HCT116 (cell line): ENCODE data around the gene ABHD16A. TPM values are rescaled to one million over a fixed set of nuclear protein-coding genes. Genes with fewer than 3 reads are reported as not detected.

Experiments used
- CBX3 ChIP-seq: IDR thresholded peaks from 2 replicates; pipeline ENCODE4 v1.6.1; 2012; ENCODE audit warnings: low read depth
- POLR2A ChIP-seq: IDR thresholded peaks from 2 replicates; pipeline ENCODE4 v1.7.0; 2011; ENCODE audit warnings: borderline replicate concordance; ENCODE audit not compliant: insufficient read depth, insufficient read length; ENCODE audit errors: extremely low read depth
- REST ChIP-seq: IDR thresholded peaks from 2 replicates; pipeline ENCODE4 v1.6.1; 2012; ENCODE audit warnings: low read depth
- TCF7L2 ChIP-seq: IDR thresholded peaks from 2 replicates; pipeline ENCODE4 v1.7.0; 2011; ENCODE audit warnings: borderline replicate concordance, inconsistent platforms; ENCODE audit not compliant: insufficient read depth, insufficient read length; ENCODE audit errors: extremely low read depth
- YY1 ChIP-seq: IDR thresholded peaks from 2 replicates; pipeline ENCODE4 v1.6.1; 2011; ENCODE audit warnings: low read length, low read depth, moderate library complexity, mild to moderate bottlenecking; ENCODE audit not compliant: insufficient replicate concordance; ENCODE audit errors: extremely low read depth
- ZNF274 ChIP-seq: fragments of 200-500 bp; sonication (Bioruptor generic); IDR thresholded peaks from 2 replicates; pipeline ENCODE4 v1.6.1; 2014; ENCODE audit warnings: mild to moderate bottlenecking, low read depth, low read length, inconsistent platforms
- total RNA-seq: library from RNA; stranded (reverse); gene quantifications from one replicate; pipeline ENCODE4 v1.2.1, GENCODE V29; 2021; ENCODE audit not compliant: unreplicated experiment

ABHD16A gene
- total RNA-seq, 1 experiment from 2014 or later: 32.4 TPM

GRCh38 chr6:31661262-31662123, 41.6 kb downstream of the ABHD16A start (continued):
- TF ChIP-seq TCF7L2 (no peak), YY1 (no peak), REST (no peak), CBX3 (no peak), POLR2A (no peak), ZNF274 (no peak)
